Measurements from ENCODE around the gene OFD1.

DNA sequence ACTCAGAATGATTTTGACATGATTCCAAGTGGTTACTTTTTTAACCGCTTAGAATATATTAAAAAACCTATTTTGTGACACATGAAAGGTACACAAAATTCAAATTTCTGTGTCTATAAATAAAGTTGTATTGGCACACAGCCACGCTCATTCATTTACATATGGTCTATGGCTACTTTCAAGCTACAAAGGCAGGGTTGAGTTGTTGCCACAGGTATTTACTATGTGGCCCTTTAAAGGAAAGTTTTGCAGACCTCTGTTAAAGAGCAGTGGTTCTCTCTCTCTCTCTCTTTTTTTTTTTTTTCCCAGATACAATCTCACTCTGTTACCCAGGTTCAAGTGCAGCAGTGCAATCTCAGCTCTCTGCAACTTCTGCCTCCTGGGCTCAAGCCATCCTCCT is 59.3 kb downstream of the OFD1 start:
- TF ChIP-seq POLR2A (IDR thresholded peaks at IDR 0.05) = no peak
- TF ChIP-seq, protein P1, sequence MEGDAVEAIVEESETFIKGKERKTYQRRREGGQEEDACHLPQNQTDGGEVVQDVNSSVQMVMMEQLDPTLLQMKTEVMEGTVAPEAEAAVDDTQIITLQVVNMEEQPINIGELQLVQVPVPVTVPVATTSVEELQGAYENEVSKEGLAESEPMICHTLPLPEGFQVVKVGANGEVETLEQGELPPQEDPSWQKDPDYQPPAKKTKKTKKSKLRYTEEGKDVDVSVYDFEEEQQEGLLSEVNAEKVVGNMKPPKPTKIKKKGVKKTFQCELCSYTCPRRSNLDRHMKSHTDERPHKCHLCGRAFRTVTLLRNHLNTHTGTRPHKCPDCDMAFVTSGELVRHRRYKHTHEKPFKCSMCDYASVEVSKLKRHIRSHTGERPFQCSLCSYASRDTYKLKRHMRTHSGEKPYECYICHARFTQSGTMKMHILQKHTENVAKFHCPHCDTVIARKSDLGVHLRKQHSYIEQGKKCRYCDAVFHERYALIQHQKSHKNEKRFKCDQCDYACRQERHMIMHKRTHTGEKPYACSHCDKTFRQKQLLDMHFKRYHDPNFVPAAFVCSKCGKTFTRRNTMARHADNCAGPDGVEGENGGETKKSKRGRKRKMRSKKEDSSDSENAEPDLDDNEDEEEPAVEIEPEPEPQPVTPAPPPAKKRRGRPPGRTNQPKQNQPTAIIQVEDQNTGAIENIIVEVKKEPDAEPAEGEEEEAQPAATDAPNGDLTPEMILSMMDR (IDR thresholded peaks at IDR 0.05) = no peak
- TF ChIP-seq EP300 (IDR thresholded peaks at IDR 0.05) = no peak
